Inferior parietal cortex (tissue), 1 donor: ENCODE measurements around the gene CAPZA2.

Source experiments
- DNase-seq: peaks from one replicate; pipeline ENCODE4 v3.0.0-alpha.2; 2016; ENCODE audit errors: extremely low spot score

The CAPZA2 gene

GRCh38 chr7:116862951-116863670 is 724 bp downstream of the CAPZA2 start:
- DNase-seq, result peak; percentile 35

DNA sequence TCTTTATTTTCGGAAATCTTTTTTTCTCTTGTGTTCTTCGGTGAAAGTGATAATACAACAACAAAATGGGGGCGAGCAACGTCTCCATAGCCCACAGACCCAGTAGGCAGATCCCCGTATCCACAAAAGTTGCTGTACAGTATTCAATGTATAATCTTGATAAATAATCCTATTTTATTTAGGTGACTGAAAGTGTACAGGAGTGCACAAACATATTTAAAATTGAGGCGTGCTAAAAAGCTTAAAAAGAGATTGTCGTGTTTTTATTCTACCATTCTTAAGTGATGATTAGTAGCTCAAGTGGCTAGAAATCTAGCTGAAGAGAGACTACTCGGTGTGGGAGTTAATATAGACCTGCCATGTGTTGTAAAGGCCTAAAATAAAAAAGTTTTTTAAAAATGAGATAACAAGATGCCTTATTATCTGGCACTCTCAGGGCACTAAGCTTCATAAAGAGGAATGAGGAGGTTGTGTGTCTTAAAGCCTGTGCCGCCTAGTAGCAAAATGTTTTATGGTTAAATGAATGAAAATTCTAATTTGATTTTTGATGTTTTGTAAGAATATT is 1.6 kb downstream of the CAPZA2 start:
- no peak for DNase-seq

GRCh38 chr7:116871061-116871700 is 8.8 kb downstream of the CAPZA2 start:
- no peak for DNase-seq

DNA sequence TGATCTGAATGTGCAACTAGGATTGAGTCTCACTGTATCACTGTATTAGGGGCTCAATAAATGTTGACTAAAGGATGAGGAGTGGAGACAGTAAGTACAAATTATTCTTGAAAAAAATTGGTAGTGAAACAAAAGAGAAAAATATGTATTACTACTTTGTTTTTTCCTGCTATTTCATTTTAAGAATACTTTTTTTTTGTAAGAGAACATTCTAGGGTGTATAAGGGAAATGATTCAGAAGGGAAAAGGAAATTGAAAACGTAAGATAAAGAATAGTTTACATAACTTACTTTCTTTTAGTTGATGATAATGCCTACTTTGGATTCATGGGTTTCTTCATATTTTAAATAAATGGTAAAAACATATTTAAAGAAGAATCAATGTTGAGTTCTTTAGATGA is 9.6 kb downstream of the CAPZA2 start:
- DNase-seq, result no peak

DNA sequence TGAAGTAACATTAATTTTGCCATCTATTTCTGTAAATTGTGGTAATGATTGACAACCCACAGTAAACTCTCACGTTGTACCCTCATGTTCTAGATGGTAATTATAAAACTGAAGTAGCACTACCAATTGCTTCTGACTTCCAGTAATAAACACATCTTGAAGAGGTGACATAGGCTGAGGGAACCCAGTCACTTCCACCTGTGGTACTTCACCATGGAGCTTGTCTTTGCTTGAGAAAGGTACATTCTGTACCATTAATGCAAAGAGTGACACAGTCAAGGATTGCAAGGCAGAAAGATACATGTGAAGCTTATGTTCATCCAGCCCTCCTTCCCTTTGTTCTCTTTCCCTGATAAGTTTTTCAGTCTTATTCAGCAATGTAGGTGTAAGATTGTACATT is 11.2 kb downstream of the CAPZA2 start:
- no peak for DNase-seq

- DNase-seq, result peak; percentile 71
Measured at GRCh38 chr7:116876664-116877442, 14.5 kb downstream of the CAPZA2 start.

DNA sequence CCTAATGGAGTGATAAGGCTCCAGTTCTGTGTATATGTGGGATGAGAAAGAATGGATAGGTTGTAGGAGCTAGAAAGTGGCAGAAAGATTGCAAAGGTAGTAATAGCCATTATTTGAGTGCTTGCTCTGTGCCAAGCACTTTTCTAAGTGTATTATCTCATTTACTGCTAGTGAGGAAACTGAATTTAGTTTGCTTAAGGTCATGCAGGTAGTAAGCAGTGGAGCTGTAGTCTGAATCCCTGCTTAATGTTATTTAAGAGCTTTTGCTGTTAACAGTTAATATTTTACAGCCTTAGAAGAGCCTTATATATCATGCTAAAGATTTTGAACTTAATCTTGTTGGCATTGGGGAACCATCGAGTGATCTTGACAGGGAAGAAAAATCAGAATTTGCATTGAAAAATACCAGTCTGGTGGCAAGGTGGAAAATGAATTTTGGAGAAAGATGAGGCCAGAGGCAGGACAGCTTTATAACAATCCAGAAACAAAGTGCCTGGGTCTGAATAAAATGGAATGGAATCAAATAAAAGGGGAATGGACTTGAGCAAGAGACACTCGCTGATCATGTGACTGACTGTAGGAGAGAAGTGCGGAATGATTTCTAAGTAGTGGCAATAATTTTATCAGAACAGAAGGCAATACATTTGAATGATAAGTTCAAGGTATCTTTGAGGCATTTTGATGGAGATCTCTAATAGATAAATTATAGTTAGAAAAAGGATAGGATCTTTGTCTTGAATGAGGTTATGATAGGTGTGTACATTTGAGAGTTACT is 15.2 kb downstream of the CAPZA2 start:
- no peak for DNase-seq

GRCh38 chr7:116884691-116885090 is 22.3 kb downstream of the CAPZA2 start:
- DNase-seq, result no peak

DNA sequence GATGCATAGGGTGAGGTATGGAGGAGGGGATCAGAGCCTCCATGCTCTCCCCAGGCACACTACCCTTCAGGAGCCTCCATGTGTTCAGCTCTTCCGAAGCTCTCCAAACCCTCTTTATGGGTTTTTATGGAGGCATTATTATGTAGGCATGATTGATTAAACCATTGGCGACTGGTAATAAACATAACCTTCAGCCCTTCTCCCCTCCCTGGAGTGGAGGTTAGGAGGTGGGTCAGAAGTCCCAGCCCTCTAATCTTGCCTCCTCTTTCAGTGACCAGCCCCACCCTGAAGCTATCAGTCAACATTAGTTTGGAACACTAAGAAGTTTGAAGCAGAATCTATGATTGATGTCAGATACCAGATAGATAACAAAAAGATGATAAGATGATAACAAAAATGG is 23.3 kb downstream of the CAPZA2 start:
- DNase-seq, result no peak

DNA sequence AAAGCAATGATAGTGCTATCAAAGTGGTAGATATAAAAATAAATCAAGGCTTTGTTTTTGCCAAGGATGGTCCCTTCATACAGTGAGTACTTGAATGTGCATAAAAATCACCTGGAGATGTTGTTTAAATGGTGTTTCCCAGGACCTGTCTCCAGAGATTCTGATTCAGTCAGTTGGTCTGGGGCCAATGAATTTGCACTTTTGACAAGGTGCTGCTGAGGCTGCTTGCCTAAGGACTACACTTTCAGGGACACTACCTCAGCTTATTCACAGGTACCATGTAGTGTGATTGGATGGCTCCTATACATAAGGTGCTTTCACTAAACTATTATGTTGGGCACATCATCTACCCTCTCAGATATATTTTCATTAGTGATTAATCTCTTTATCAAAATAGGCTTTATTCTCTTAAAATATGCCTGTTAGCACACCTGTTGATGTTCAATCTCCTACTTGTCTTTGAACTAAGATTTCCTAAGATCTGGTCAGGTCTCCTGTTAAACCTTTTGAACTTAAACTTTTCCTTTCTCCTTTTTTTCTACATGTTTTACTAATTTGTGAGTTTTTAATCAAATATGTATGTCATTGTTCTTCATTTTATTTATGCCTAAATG is 24.3 kb downstream of the CAPZA2 start:
- no peak for DNase-seq

- no peak for DNase-seq
Measured at GRCh38 chr7:116888895-116889294, 26.5 kb downstream of the CAPZA2 start.

DNA sequence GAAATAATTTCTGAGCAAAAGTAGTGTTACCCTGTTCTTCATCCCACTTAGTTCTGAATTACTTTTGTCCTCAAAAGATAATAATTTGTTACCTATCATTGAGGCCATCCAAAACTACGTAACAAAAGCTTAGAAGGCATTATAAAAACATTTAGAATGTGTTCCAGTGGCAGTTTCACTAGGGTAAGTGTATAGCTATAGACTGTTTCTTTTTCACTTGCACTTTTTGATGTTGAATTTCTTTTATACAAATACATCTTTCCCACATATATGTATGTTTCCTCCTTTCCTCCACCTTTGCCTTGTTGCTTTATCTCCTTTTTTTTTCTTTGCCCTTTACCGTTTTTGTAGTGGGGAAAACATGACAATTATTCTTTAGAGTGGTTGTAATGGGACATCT is 33.5 kb downstream of the CAPZA2 start:
- DNase-seq, result no peak

GRCh38 chr7:116897661-116898060 is 35.3 kb downstream of the CAPZA2 start:
- no peak for DNase-seq

DNA sequence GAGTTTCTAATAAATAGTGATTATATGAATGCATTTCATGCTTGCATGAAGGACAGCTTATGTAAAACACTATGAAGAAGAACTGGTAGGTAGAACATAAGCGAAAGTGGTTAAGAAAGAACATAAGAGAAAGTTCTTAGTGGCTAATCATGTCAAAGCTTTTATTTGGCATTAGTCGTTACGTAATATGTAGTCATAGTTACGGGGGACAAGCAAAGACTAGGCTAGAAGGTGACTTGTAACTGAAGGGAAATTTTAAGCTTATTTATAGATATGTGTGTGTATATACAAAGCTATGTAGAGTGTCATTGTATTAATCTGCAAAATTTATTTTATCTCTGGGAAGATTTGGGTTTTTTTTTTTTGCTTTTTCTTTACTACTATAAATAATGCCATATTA is 36.9 kb downstream of the CAPZA2 start:
- no peak for DNase-seq

GRCh38 chr7:116901143-116901542 is 38.8 kb downstream of the CAPZA2 start:
- DNase-seq, result no peak

DNA sequence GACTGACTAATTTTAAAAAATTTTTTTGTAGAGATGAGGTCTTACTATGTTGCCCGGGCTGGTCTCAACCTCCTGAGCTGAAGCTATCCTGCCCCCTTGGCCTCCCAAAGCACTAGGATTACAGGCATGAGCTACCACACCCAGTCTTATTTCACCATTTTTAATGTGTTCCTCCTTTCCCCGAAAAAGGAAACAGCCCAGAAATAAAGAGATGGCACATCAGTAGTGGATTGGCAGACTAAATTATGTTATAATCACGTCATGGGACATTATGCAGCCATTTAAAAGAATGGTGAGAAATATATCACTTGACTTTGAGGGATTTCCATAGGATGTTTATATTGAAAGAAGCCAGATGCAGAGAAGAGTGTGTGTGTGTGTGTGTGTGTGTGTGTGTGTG is 40.5 kb downstream of the CAPZA2 start:
- no peak for DNase-seq

DNA sequence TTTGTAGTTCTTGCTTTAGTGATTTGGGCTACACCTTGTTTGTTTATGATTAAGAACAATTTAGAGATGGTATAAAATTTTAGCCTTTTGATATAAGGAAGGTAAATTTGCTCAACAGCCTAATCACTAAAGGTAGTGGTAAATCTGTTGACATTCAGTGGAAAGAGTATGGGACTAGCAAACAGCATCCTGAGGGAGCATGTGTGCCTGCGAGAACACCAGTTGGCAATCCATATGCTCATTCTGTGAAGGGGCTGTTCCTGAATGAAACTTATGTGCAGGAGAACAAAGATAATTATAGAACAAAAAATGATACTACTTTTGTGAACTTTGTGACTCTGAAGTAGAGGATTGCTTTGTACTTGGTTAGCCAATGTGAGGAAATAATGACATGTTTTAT is 44.0 kb downstream of the CAPZA2 start:
- DNase-seq, result no peak

DNA sequence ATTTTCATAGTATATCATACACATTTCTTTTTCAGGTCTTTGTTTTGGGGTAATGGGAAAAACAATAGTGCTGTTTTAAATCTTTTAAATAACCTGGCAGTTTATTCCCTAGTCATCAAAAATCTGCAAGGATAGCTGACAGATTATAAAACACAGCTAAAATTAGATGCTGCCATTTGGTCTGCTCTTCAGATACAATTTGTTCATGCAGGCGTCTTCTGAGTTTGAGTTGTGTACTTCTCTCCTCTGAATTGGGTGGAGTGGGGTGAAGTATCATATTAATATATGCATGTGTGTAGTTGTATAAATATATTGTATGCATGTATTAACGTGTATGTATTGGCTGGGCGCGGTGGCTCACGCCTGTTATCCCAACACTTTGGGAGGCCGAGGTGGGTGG is 48.0 kb downstream of the CAPZA2 start:
- DNase-seq, result no peak

GRCh38 chr7:116911801-116912200 is 49.4 kb downstream of the CAPZA2 start:
- no peak for DNase-seq

- DNase-seq, result no peak
Measured at GRCh38 chr7:116912269-116912909, 50.0 kb downstream of the CAPZA2 start.

DNA sequence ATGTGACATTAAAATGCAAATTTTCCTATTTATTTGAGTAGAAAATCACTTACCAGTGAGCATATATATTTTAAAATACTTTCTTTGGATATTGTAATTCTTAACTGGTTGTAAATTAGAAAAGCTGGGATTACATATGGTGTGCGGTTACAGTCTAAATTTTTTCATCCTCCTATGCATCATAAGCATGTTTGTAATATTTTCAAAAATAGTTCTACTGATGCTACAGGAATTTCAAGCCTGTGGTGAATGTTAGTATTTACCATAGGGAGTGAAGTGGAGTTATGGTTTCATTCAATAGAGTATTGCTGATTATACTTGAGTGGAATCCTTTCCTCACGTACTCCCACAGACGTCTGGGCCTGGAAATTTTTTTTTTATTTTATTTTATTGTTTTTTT is 56.3 kb downstream of the CAPZA2 start:
- no peak for DNase-seq
